ENCODE measurements around the gene SQSTM1. TPM values are rescaled to one million over a fixed set of nuclear protein-coding genes. Genes with fewer than 3 reads are reported as not detected.
"Not testable (repeated sequence)": the region's sequence is repeated elsewhere in the genome, so short reads cannot be mapped to it uniquely, and the experiment has no call there.

SQSTM1 gene
- total RNA-seq, 1 experiment from 2014 or later, result 653 TPM

- no peak for DNase-seq (ENCODE audit: low read depth, low spot score)
These were observed 42.2 kb downstream of the SQSTM1 start for GRCh38 chr5:179862891-179863290.

GRCh38 chr5:179863449-179864085, 42.9 kb downstream of the SQSTM1 start:
- no peak for DNase-seq (ENCODE audit: low read depth, low spot score)
- in situ Hi-C loops (cut with HindIII; ENCODE audit: low pct_unique_long_range_greater_than_20kb, low sequenced_read_pairs), result no loop called here

More at GRCh38 chr5:179862891-179863290, 42.2 kb downstream of the SQSTM1 start:
- in situ Hi-C loops (cut with HindIII; ENCODE audit: low pct_unique_long_range_greater_than_20kb, low sequenced_read_pairs), result no loop called here

- in situ Hi-C loops (cut with HindIII; ENCODE audit: low pct_unique_long_range_greater_than_20kb, low sequenced_read_pairs), result no loop called here
- DNase-seq (ENCODE audit: low read depth, low spot score), result no peak
These were observed 44.0 kb downstream of the SQSTM1 start for GRCh38 chr5:179864686-179865085.

- in situ Hi-C loops (cut with HindIII; ENCODE audit: low pct_unique_long_range_greater_than_20kb, low sequenced_read_pairs), result no loop called here
These were observed 45.0 kb downstream of the SQSTM1 start for GRCh38 chr5:179865491-179866240.

GRCh38 chr5:179866241-179867078, 45.8 kb downstream of the SQSTM1 start:
- peak; percentile 26 for DNase-seq (ENCODE audit: low read depth, low spot score)

More at GRCh38 chr5:179865491-179866240, 45.0 kb downstream of the SQSTM1 start:
- DNase-seq (ENCODE audit: low read depth, low spot score), result no peak

GRCh38 chr5:179867079-179867465, 46.4 kb downstream of the SQSTM1 start:
- DNase-seq (ENCODE audit: low read depth, low spot score), result no peak
- in situ Hi-C loops (cut with HindIII; ENCODE audit: low pct_unique_long_range_greater_than_20kb, low sequenced_read_pairs), result no loop called here

More at GRCh38 chr5:179866241-179867078, 45.8 kb downstream of the SQSTM1 start:
- in situ Hi-C loops (cut with HindIII; ENCODE audit: low pct_unique_long_range_greater_than_20kb, low sequenced_read_pairs), result no loop called here

- in situ Hi-C loops (cut with HindIII; ENCODE audit: low pct_unique_long_range_greater_than_20kb, low sequenced_read_pairs), result no loop called here
- no peak for DNase-seq (ENCODE audit: low read depth, low spot score)
These were observed 46.8 kb downstream of the SQSTM1 start for GRCh38 chr5:179867476-179867875.

- DNase-seq (ENCODE audit: low read depth, low spot score), result no peak
- in situ Hi-C loops (cut with HindIII; ENCODE audit: low pct_unique_long_range_greater_than_20kb, low sequenced_read_pairs), result no loop called here
These were observed 47.8 kb downstream of the SQSTM1 start for GRCh38 chr5:179868541-179868940.

GRCh38 chr5:179869101-179869500, 48.4 kb downstream of the SQSTM1 start:
- DNase-seq (ENCODE audit: low read depth, low spot score), result no peak
- in situ Hi-C loops (cut with HindIII; ENCODE audit: low pct_unique_long_range_greater_than_20kb, low sequenced_read_pairs), result no loop called here

GRCh38 chr5:179869641-179870402, 49.1 kb downstream of the SQSTM1 start:
- in situ Hi-C loops (cut with HindIII; ENCODE audit: low pct_unique_long_range_greater_than_20kb, low sequenced_read_pairs), result no loop called here
- no peak for DNase-seq (ENCODE audit: low read depth, low spot score)

- DNase-seq (ENCODE audit: low read depth, low spot score), result peak; percentile 81
- in situ Hi-C loops (cut with HindIII; ENCODE audit: low pct_unique_long_range_greater_than_20kb, low sequenced_read_pairs), result no loop called here
These were observed 49.7 kb downstream of the SQSTM1 start for GRCh38 chr5:179870403-179870903.

- no peak for DNase-seq (ENCODE audit: low read depth, low spot score)
- in situ Hi-C loops (cut with HindIII; ENCODE audit: low pct_unique_long_range_greater_than_20kb, low sequenced_read_pairs), result no loop called here
These were observed 50.2 kb downstream of the SQSTM1 start for GRCh38 chr5:179870952-179871351.

GRCh38 chr5:179871533-179871932, 50.8 kb downstream of the SQSTM1 start:
- DNase-seq (ENCODE audit: low read depth, low spot score); in situ Hi-C loops (cut with HindIII; ENCODE audit: low pct_unique_long_range_greater_than_20kb, low sequenced_read_pairs): not testable (repeated sequence)

GRCh38 chr5:179872055-179872827, 51.5 kb downstream of the SQSTM1 start:
- no peak for DNase-seq (ENCODE audit: low read depth, low spot score)
- in situ Hi-C loops (cut with HindIII; ENCODE audit: low pct_unique_long_range_greater_than_20kb, low sequenced_read_pairs), result no loop called here

- in situ Hi-C loops (cut with HindIII; ENCODE audit: low pct_unique_long_range_greater_than_20kb, low sequenced_read_pairs), result no loop called here
- no peak for DNase-seq (ENCODE audit: low read depth, low spot score)
These were observed 52.3 kb downstream of the SQSTM1 start for GRCh38 chr5:179872828-179873575.

- in situ Hi-C loops (cut with HindIII; ENCODE audit: low pct_unique_long_range_greater_than_20kb, low sequenced_read_pairs), result no loop called here
- no peak for DNase-seq (ENCODE audit: low read depth, low spot score)
These were observed 52.9 kb downstream of the SQSTM1 start for GRCh38 chr5:179873588-179874110.

Measured in SK-MEL-5 (cell line).